Mesenchymal stem cell (in vitro differentiated cells and primary cell): Measurements from ENCODE around the gene TIE1.

Experiments
- DNase-seq: peaks from one replicate; pipeline ENCODE4 v3.0.0-alpha.2; 2013
- H2AFZ ChIP-seq: one replicate; pipeline ENCODE4 v1.6.1; 2013; ENCODE audit warnings: low read depth, mild to moderate bottlenecking, control low read depth, inconsistent platforms, low read length, moderate library complexity
- H2AK5ac ChIP-seq: 2 replicates; pipeline ENCODE4 v1.6.1; 2013; ENCODE audit warnings: low read length, moderate library complexity, mild to moderate bottlenecking, inconsistent platforms; ENCODE audit not compliant: severe bottlenecking
- H2BK120ac ChIP-seq: one replicate; pipeline ENCODE4 v1.6.1; 2013; ENCODE audit warnings: low read depth, mild to moderate bottlenecking, inconsistent platforms, low read length, moderate library complexity
- H2BK12ac ChIP-seq, 2 experiments: one replicate each; pipeline ENCODE4 v1.6.1; 2013; ENCODE audit warnings: inconsistent platforms in 2 of 2, low read length in 2 of 2, mild to moderate bottlenecking in 2 of 2, moderate library complexity in 2 of 2, control low read depth in 1 of 2
- H2BK15ac ChIP-seq: one replicate; pipeline ENCODE4 v1.6.1; 2013; ENCODE audit warnings: mild to moderate bottlenecking, low read depth, inconsistent platforms; ENCODE audit not compliant: poor library complexity, severe bottlenecking
- H2BK5ac ChIP-seq: 2 replicates; pipeline ENCODE4 v1.6.1; 2013; ENCODE audit warnings: low read depth, mild to moderate bottlenecking, low read length, control low read depth, inconsistent platforms; ENCODE audit not compliant: poor library complexity, severe bottlenecking
- H3K14ac ChIP-seq, 2 experiments: one replicate each; pipeline ENCODE4 v1.6.1; 2013; ENCODE audit warnings: inconsistent platforms in 2 of 2, low read length in 2 of 2, control low read depth in 1 of 2, mild to moderate bottlenecking in 1 of 2, moderate library complexity in 1 of 2
- H3K18ac ChIP-seq, 2 experiments: one replicate each; pipeline ENCODE4 v1.6.1; 2013; ENCODE audit warnings: inconsistent platforms in 2 of 2, low read length in 2 of 2, control low read depth in 1 of 2, low read depth in 1 of 2, mild to moderate bottlenecking in 1 of 2
- H3K23ac ChIP-seq, 2 experiments: one replicate each; pipeline ENCODE4 v1.6.1; 2013; ENCODE audit warnings: inconsistent platforms in 2 of 2, low read length in 2 of 2, mild to moderate bottlenecking in 2 of 2, moderate library complexity in 2 of 2, control low read depth in 1 of 2
- H3K27ac ChIP-seq: 2 replicates; pipeline ENCODE4 v1.5.1; 2013; ENCODE audit warnings: mild to moderate bottlenecking, moderate library complexity, low read length, control low read depth, inconsistent platforms; ENCODE audit not compliant: poor library complexity, severe bottlenecking
- H3K27me3 ChIP-seq, 2 experiments: 2 replicates each; pipeline versions ENCODE4 v1.6.1 to v1.7.0; 2013; ENCODE audit warnings: low read length in 2 of 2, mild to moderate bottlenecking in 2 of 2, moderate library complexity in 2 of 2, control low read depth in 1 of 2, inconsistent platforms in 1 of 2; ENCODE audit not compliant: control insufficient read depth in 1 of 2, insufficient read depth in 1 of 2
- H3K36me3 ChIP-seq, 2 experiments: 2 replicates each; pipeline versions ENCODE4 v1.6.1 to v1.7.0; 2013; ENCODE audit warnings: low read length in 2 of 2, control low read depth in 1 of 2, inconsistent platforms in 1 of 2, low read depth in 1 of 2, mild to moderate bottlenecking in 1 of 2; ENCODE audit not compliant: insufficient read depth in 2 of 2, control insufficient read depth in 1 of 2
- H3K4ac ChIP-seq, 2 experiments: one replicate each; pipeline ENCODE4 v1.6.1; 2013; ENCODE audit warnings: inconsistent platforms in 2 of 2, low read length in 2 of 2, mild to moderate bottlenecking in 2 of 2, moderate library complexity in 2 of 2, control low read depth in 1 of 2, low read depth in 1 of 2
- H3K4me1 ChIP-seq: 2 replicates; pipeline ENCODE4 v1.6.1; 2013; ENCODE audit warnings: low read depth, low read length, control low read depth; ENCODE audit not compliant: control insufficient read depth, insufficient read depth
- H3K4me2 ChIP-seq: 2 replicates; pipeline ENCODE4 v1.6.1; 2013; ENCODE audit warnings: low read length, mild to moderate bottlenecking, inconsistent platforms; ENCODE audit not compliant: poor library complexity, severe bottlenecking
- H3K4me3 ChIP-seq, 2 experiments: 2 replicates each; pipeline versions ENCODE4 v1.5.1 to v1.7.0; 2013; ENCODE audit warnings: low read length in 2 of 2, mild to moderate bottlenecking in 2 of 2, control low read depth in 1 of 2, low read depth in 1 of 2; ENCODE audit not compliant: insufficient read depth in 1 of 2
- H3K79me1 ChIP-seq: replicated peaks from 2 replicates; pipeline ENCODE4 v1.6.1; 2013; ENCODE audit warnings: mild to moderate bottlenecking, control low read depth, low read length, inconsistent platforms; ENCODE audit not compliant: poor library complexity, severe bottlenecking
- H3K9ac ChIP-seq: 2 replicates; pipeline ENCODE4 v1.7.0; 2013; ENCODE audit warnings: mild to moderate bottlenecking, low read length, moderate library complexity
- H3K9me3 ChIP-seq: 2 replicates; pipeline ENCODE4 v1.7.0; 2013; ENCODE audit warnings: mild to moderate bottlenecking, low read length; ENCODE audit not compliant: control insufficient read depth
- H4K8ac ChIP-seq: one replicate; pipeline ENCODE4 v1.6.1; 2013; ENCODE audit warnings: inconsistent platforms, mild to moderate bottlenecking, low read length, moderate library complexity
- H4K91ac ChIP-seq: one replicate; pipeline ENCODE4 v1.6.1; 2013; ENCODE audit warnings: mild to moderate bottlenecking, low read length, inconsistent platforms
- WGBS: methylation state at CpG from one replicate; pipeline ENCODE4 v1.1.7; 2013; ENCODE audit warnings: mixed read lengths; 5-methylcytosine and 5-hydroxymethylcytosine counted together

The TIE1 gene

GRCh38 chr1:43292679-43293078, 8.1 kb upstream of the TIE1 start:
- no peak overlapping the region for H2BK15ac ChIP-seq
- no peak for DNase-seq
- 90% methylated on average over 5 of the region's 5 CpGs for WGBS
- no peak overlapping the region for H3K23ac ChIP-seq
- H3K4me1 ChIP-seq: peaks cover 14% of the 10 kb centered on the region
- H3K9me3 ChIP-seq: no peaks in the 10 kb centered on the region
- no peaks in the 10 kb centered on the region for H3K36me3 ChIP-seq
- H3K14ac ChIP-seq: no peak overlapping the region
- H4K8ac ChIP-seq: no peak overlapping the region
- no peak overlapping the region for H3K27ac ChIP-seq
- no peak overlapping the region for H3K18ac ChIP-seq
- no peak overlapping the region for H2BK5ac ChIP-seq
- no peak overlapping the region for H3K4me2 ChIP-seq
- peak overlapping the region; percentile 61 for H2AK5ac ChIP-seq
- H2BK120ac ChIP-seq: no peak overlapping the region
- H3K4ac ChIP-seq: no peak overlapping the region
- no peak overlapping the region for H3K4me3 ChIP-seq
- no peak overlapping the region for H3K9ac ChIP-seq
- H2BK12ac ChIP-seq: no peak overlapping the region
- H2AFZ ChIP-seq: no peak overlapping the region
- H3K79me1 ChIP-seq: no peaks in the 10 kb centered on the region
- H3K27me3 ChIP-seq: peaks cover 7 to 8% of the 10 kb centered on the region in 2 experiments
- no peak overlapping the region for H4K91ac ChIP-seq

GRCh38 chr1:43293176-43293575, 7.6 kb upstream of the TIE1 start:
- H3K14ac ChIP-seq: peak overlapping the region in 1 of 2 experiments; percentile 21
- H3K23ac ChIP-seq: no peak overlapping the region
- DNase-seq: no peak
- no peak overlapping the region for H2BK120ac ChIP-seq
- no peaks in the 10 kb centered on the region for H3K36me3 ChIP-seq
- peaks cover 3 to 5% of the 10 kb centered on the region in 2 experiments for H3K27me3 ChIP-seq
- H3K4ac ChIP-seq: no peak overlapping the region
- no peak overlapping the region for H2AFZ ChIP-seq
- H3K79me1 ChIP-seq: no peaks in the 10 kb centered on the region
- H3K4me3 ChIP-seq: no peak overlapping the region
- WGBS: 79% methylated on average over 2 of the region's 2 CpGs
- no peaks in the 10 kb centered on the region for H3K9me3 ChIP-seq
- H3K4me1 ChIP-seq: peaks cover 14% of the 10 kb centered on the region
- no peak overlapping the region for H4K91ac ChIP-seq
- no peak overlapping the region for H2BK5ac ChIP-seq
- no peak overlapping the region for H3K4me2 ChIP-seq
- no peak overlapping the region for H2AK5ac ChIP-seq
- H4K8ac ChIP-seq: no peak overlapping the region
- no peak overlapping the region for H2BK12ac ChIP-seq
- H3K27ac ChIP-seq: no peak overlapping the region
- H3K18ac ChIP-seq: no peak overlapping the region
- H3K9ac ChIP-seq: no peak overlapping the region
- no peak overlapping the region for H2BK15ac ChIP-seq

- Histone ChIP-seq H2BK15ac (no peak overlapping the region), H2AK5ac (peak overlapping the region; percentile 33), H2BK5ac (no peak overlapping the region), H3K4me1 (peaks cover 14% of the 10 kb centered on the region), H3K4me3 (no peak overlapping the region), H2AFZ (no peak overlapping the region), H3K4ac (no peak overlapping the region), H3K18ac (peak overlapping the region in 1 of 2 experiments; percentile 15), H3K23ac (no peak overlapping the region), H3K9ac (no peak overlapping the region), H4K8ac (no peak overlapping the region), H3K9me3 (no peaks in the 10 kb centered on the region), H2BK12ac (peak overlapping the region in 1 of 2 experiments; percentile 12), H3K4me2 (no peak overlapping the region), H3K79me1 (no peaks in the 10 kb centered on the region), H4K91ac (no peak overlapping the region), H3K36me3 (no peaks in the 10 kb centered on the region), H3K14ac (no peak overlapping the region), H3K27me3 (no peaks in the 10 kb centered on the region), H3K27ac (no peak overlapping the region), H2BK120ac (no peak overlapping the region)
- peak; percentile 42 for DNase-seq
- WGBS: 86% methylated on average over 4 of the region's 7 CpGs
Measured at GRCh38 chr1:43293896-43294760, 6.7 kb upstream of the TIE1 start.

- no peak overlapping the region for H3K27ac ChIP-seq
- no peak overlapping the region for H3K4ac ChIP-seq
- no peak overlapping the region for H2BK5ac ChIP-seq
- no peaks in the 10 kb centered on the region for H3K36me3 ChIP-seq
- DNase-seq: no peak
- no peak overlapping the region for H3K4me3 ChIP-seq
- no peaks in the 10 kb centered on the region for H3K27me3 ChIP-seq
- no peaks in the 10 kb centered on the region for H3K79me1 ChIP-seq
- no peak overlapping the region for H3K23ac ChIP-seq
- H2BK120ac ChIP-seq: no peak overlapping the region
- H4K8ac ChIP-seq: no peak overlapping the region
- H3K14ac ChIP-seq: no peak overlapping the region
- over 99% methylated on average over 7 of the region's 8 CpGs for WGBS
- peaks cover 14% of the 10 kb centered on the region for H3K4me1 ChIP-seq
- peak overlapping the region in 1 of 2 experiments; percentile 21 for H2BK12ac ChIP-seq
- H3K18ac ChIP-seq: no peak overlapping the region
- H3K9me3 ChIP-seq: no peaks in the 10 kb centered on the region
- H2BK15ac ChIP-seq: no peak overlapping the region
- no peak overlapping the region for H2AK5ac ChIP-seq
- no peak overlapping the region for H3K9ac ChIP-seq
- H3K4me2 ChIP-seq: no peak overlapping the region
- no peak overlapping the region for H2AFZ ChIP-seq
- no peak overlapping the region for H4K91ac ChIP-seq
Measured at GRCh38 chr1:43294761-43295160, 6.0 kb upstream of the TIE1 start.
